BLaER1 (cell line): ENCODE results near the gene IGFL2.
"Not testable (repeated sequence)": the region's sequence is repeated elsewhere in the genome, so short reads cannot be mapped to it uniquely, and the experiment has no call there.

ENCODE experiments used
- H3K27ac ChIP-seq: shearing (Covaris generic); formaldehyde crosslinking; 2 replicates; pipeline ENCODE4 v1.8.1; 2022
- H3K27me3 ChIP-seq: shearing (Covaris generic); formaldehyde crosslinking; 2 replicates; pipeline ENCODE4 v1.8.1; 2022
- H3K36me3 ChIP-seq: shearing (Covaris generic); formaldehyde crosslinking; 2 replicates; pipeline ENCODE4 v1.8.1; 2022
- H3K4me1 ChIP-seq: shearing (Covaris generic); formaldehyde crosslinking; 2 replicates; pipeline ENCODE4 v1.8.1; 2022
- H3K4me2 ChIP-seq: shearing (Covaris generic); formaldehyde crosslinking; 2 replicates; pipeline ENCODE4 v1.8.1; 2022
- H3K4me3 ChIP-seq: shearing (Covaris generic); formaldehyde crosslinking; 2 replicates; pipeline ENCODE4 v1.8.1; 2022
- H3K9ac ChIP-seq: shearing (Covaris generic); formaldehyde crosslinking; 2 replicates; pipeline ENCODE4 v1.8.1; 2022
- H3K9me3 ChIP-seq: shearing (Covaris generic); formaldehyde crosslinking; 2 replicates; pipeline ENCODE4 v1.8.1; 2022
- H4K20me1 ChIP-seq: shearing (Covaris generic); formaldehyde crosslinking; 2 replicates; pipeline ENCODE4 v1.8.1; 2022
- Cebpa-rat ChIP-seq: shearing (Covaris generic); IDR thresholded peaks from 2 replicates; pipeline ENCODE4 v1.8.1; 2022

IGFL2 gene

GRCh38 chr19:46147791-46148288 is at the start of gene IGFL2:
IGFL2 (plus strand) TSS chr19:46148238; CDS start chr19:46148279, 41 bp downstream.
- H3K4me2 ChIP-seq, result no peak within 1 kb of the TSS
- TF ChIP-seq Cebpa-rat, result no peak
- H4K20me1 ChIP-seq, result no peaks in the 10 kb centered on the region

GRCh38 chr19:46100344-46100743 is 47.7 kb upstream of the IGFL2 start:
- no peak overlapping the region for H3K4me2 ChIP-seq
- no peak overlapping the region for H3K27ac ChIP-seq
- H3K4me1 ChIP-seq, result no peaks in the 10 kb centered on the region
- H3K27me3 ChIP-seq, result no peaks in the 10 kb centered on the region
- no peak overlapping the region for H3K4me3 ChIP-seq
- peaks cover 51% of the 10 kb centered on the region for H3K9me3 ChIP-seq
- no peak overlapping the region for H3K9ac ChIP-seq
- no peaks in the 10 kb centered on the region for H4K20me1 ChIP-seq
- no peaks in the 10 kb centered on the region for H3K36me3 ChIP-seq
- TF ChIP-seq Cebpa-rat, result no peak

More at GRCh38 chr19:46147791-46148288, at the start of gene IGFL2:
- H3K4me1 ChIP-seq, result no peaks in the 10 kb centered on the region
- H3K27me3 ChIP-seq, result no peaks in the 10 kb centered on the region
- H3K4me3 ChIP-seq, result no peak within 1 kb of the TSS
- no peaks in the 10 kb centered on the region for H3K36me3 ChIP-seq
- no peak within 1 kb of the TSS for H3K27ac ChIP-seq
- no peaks in the 10 kb centered on the region for H3K9me3 ChIP-seq
- no peak within 1 kb of the TSS for H3K9ac ChIP-seq

- Histone ChIP-seq H4K20me1 (no peaks in the 10 kb centered on the region), H3K9ac (no peak overlapping the region), H3K36me3 (no peaks in the 10 kb centered on the region), H3K9me3 (peaks cover 60% of the 10 kb centered on the region), H3K27me3 (no peaks in the 10 kb centered on the region), H3K4me1 (no peaks in the 10 kb centered on the region), H3K4me2 (no peak overlapping the region), H3K4me3 (no peak overlapping the region), H3K27ac (no peak overlapping the region)
- TF ChIP-seq Cebpa-rat, result no peak
These were observed 46.7 kb upstream of the IGFL2 start for GRCh38 chr19:46101293-46101692.

- peaks cover 57% of the 10 kb centered on the region for H3K9me3 ChIP-seq
- H3K4me1 ChIP-seq, H3K27me3 ChIP-seq, H4K20me1 ChIP-seq, H3K27ac ChIP-seq, H3K4me2 ChIP-seq, H3K36me3 ChIP-seq, H3K4me3 ChIP-seq, H3K9ac ChIP-seq: not testable (repeated sequence)
These were observed 45.7 kb upstream of the IGFL2 start for GRCh38 chr19:46102333-46102732.

GRCh38 chr19:46107371-46107770 is 40.7 kb upstream of the IGFL2 start:
- no peaks in the 10 kb centered on the region for H3K36me3 ChIP-seq
- H3K4me3 ChIP-seq, result no peak overlapping the region
- no peaks in the 10 kb centered on the region for H4K20me1 ChIP-seq
- no peak overlapping the region for H3K9ac ChIP-seq
- no peaks in the 10 kb centered on the region for H3K4me1 ChIP-seq
- peaks cover 31% of the 10 kb centered on the region for H3K9me3 ChIP-seq
- no peak overlapping the region for H3K4me2 ChIP-seq
- H3K27me3 ChIP-seq, result no peaks in the 10 kb centered on the region
- no peak overlapping the region for H3K27ac ChIP-seq
- TF ChIP-seq Cebpa-rat, result no peak

GRCh38 chr19:46109876-46110275 is 38.2 kb upstream of the IGFL2 start:
- no peaks in the 10 kb centered on the region for H3K27me3 ChIP-seq
- H3K27ac ChIP-seq, result no peak overlapping the region
- peaks cover 14% of the 10 kb centered on the region for H3K9me3 ChIP-seq
- H3K4me3 ChIP-seq, result no peak overlapping the region
- no peaks in the 10 kb centered on the region for H4K20me1 ChIP-seq
- H3K4me2 ChIP-seq, result no peak overlapping the region
- no peaks in the 10 kb centered on the region for H3K36me3 ChIP-seq
- TF ChIP-seq Cebpa-rat, result no peak
- H3K9ac ChIP-seq, result no peak overlapping the region
- no peaks in the 10 kb centered on the region for H3K4me1 ChIP-seq

GRCh38 chr19:46111376-46111775 is 36.7 kb upstream of the IGFL2 start:
- TF ChIP-seq Cebpa-rat, result no peak

GRCh38 chr19:46112527-46112926 is 35.5 kb upstream of the IGFL2 start:
- Histone ChIP-seq H3K4me1 (no peaks in the 10 kb centered on the region), H3K36me3 (no peaks in the 10 kb centered on the region), H3K4me2 (no peak overlapping the region), H3K27me3 (no peaks in the 10 kb centered on the region), H3K27ac (no peak overlapping the region), H3K9me3 (no peaks in the 10 kb centered on the region), H4K20me1 (no peaks in the 10 kb centered on the region), H3K9ac (no peak overlapping the region), H3K4me3 (no peak overlapping the region)
- TF ChIP-seq Cebpa-rat, result no peak

More at GRCh38 chr19:46111376-46111775, 36.7 kb upstream of the IGFL2 start:
- Histone ChIP-seq H3K36me3 (no peaks in the 10 kb centered on the region), H3K9ac (no peak overlapping the region), H3K4me1 (no peaks in the 10 kb centered on the region), H4K20me1 (no peaks in the 10 kb centered on the region), H3K4me3 (no peak overlapping the region), H3K9me3 (no peaks in the 10 kb centered on the region), H3K27ac (no peak overlapping the region), H3K27me3 (no peaks in the 10 kb centered on the region), H3K4me2 (no peak overlapping the region)

- Histone ChIP-seq H3K9ac (no peak overlapping the region), H3K9me3 (no peaks in the 10 kb centered on the region), H3K4me3 (no peak overlapping the region), H3K4me2 (no peak overlapping the region), H3K4me1 (no peaks in the 10 kb centered on the region), H3K27ac (no peak overlapping the region), H3K36me3 (no peaks in the 10 kb centered on the region), H4K20me1 (no peaks in the 10 kb centered on the region), H3K27me3 (no peaks in the 10 kb centered on the region)
- TF ChIP-seq Cebpa-rat, result no peak
These were observed 34.3 kb upstream of the IGFL2 start for GRCh38 chr19:46113726-46114125.

GRCh38 chr19:46115396-46116106 is 32.5 kb upstream of the IGFL2 start:
- no peak overlapping the region for H3K4me2 ChIP-seq
- no peak for TF ChIP-seq Cebpa-rat

GRCh38 chr19:46116121-46116520 is 31.9 kb upstream of the IGFL2 start:
- Histone ChIP-seq H3K9me3 (peaks cover 4% of the 10 kb centered on the region; the same call in 1 of the 2 replicates), H3K4me2 (no peak overlapping the region), H3K27me3 (no peaks in the 10 kb centered on the region), H3K4me1 (no peaks in the 10 kb centered on the region), H3K4me3 (no peak overlapping the region), H3K36me3 (no peaks in the 10 kb centered on the region), H3K27ac (no peak overlapping the region), H3K9ac (no peak overlapping the region), H4K20me1 (no peaks in the 10 kb centered on the region)
- no peak for TF ChIP-seq Cebpa-rat

More at GRCh38 chr19:46115396-46116106, 32.5 kb upstream of the IGFL2 start:
- Histone ChIP-seq H3K4me1 (no peaks in the 10 kb centered on the region), H3K4me3 (no peak overlapping the region), H3K9ac (no peak overlapping the region), H3K36me3 (no peaks in the 10 kb centered on the region), H3K9me3 (peaks cover 4% of the 10 kb centered on the region; the same call in 1 of the 2 replicates), H3K27me3 (no peaks in the 10 kb centered on the region), H3K27ac (no peak overlapping the region), H4K20me1 (no peaks in the 10 kb centered on the region)
